Trophoblast cell (in vitro differentiated cells and primary cell): Measurements from ENCODE around the gene KRTAP29-1. TPM values are rescaled to one million over a fixed set of nuclear protein-coding genes. Genes with fewer than 3 reads are reported as not detected.
"Not testable (repeated sequence)": the region's sequence is repeated elsewhere in the genome, so short reads cannot be mapped to it uniquely, and the experiment has no call there.

Experiments
- DNase-seq, 2 donors: peaks; one replicate each; pipeline ENCODE4 v3.0.0-alpha.2; 2016
- H2AFZ ChIP-seq: 2 replicates; pipeline ENCODE4 v1.6.1; 2013; ENCODE audit warnings: low read length, moderate library complexity, mild to moderate bottlenecking; ENCODE audit not compliant: insufficient read depth, poor library complexity
- H2AK5ac ChIP-seq: 2 replicates; pipeline ENCODE4 v1.6.1; 2013; ENCODE audit warnings: mild to moderate bottlenecking, low read length
- H2BK120ac ChIP-seq: 2 replicates; pipeline ENCODE4 v1.6.1; 2013; ENCODE audit warnings: low read length, mild to moderate bottlenecking, moderate library complexity; ENCODE audit not compliant: insufficient read depth, poor library complexity
- H2BK12ac ChIP-seq: 2 replicates; pipeline ENCODE4 v1.6.1; 2013; ENCODE audit warnings: mild to moderate bottlenecking, low read length, moderate library complexity
- H2BK5ac ChIP-seq: 2 replicates; pipeline ENCODE4 v1.6.1; 2013; ENCODE audit warnings: low read length, low read depth, moderate library complexity, mild to moderate bottlenecking; ENCODE audit not compliant: poor library complexity
- H3K14ac ChIP-seq: 2 replicates; pipeline ENCODE4 v1.6.1; 2013; ENCODE audit warnings: mild to moderate bottlenecking, low read length
- H3K18ac ChIP-seq: 2 replicates; pipeline ENCODE4 v1.6.1; 2013; ENCODE audit warnings: mild to moderate bottlenecking, low read length
- H3K23ac ChIP-seq: 2 replicates; pipeline ENCODE4 v1.6.1; 2013; ENCODE audit warnings: low read length
- H3K27ac ChIP-seq: 2 replicates; pipeline ENCODE4 v1.5.1; 2013; ENCODE audit warnings: low read depth, mild to moderate bottlenecking, inconsistent platforms, low read length, moderate library complexity
- H3K27me3 ChIP-seq: 2 replicates; pipeline ENCODE4 v1.6.1; 2013; ENCODE audit warnings: inconsistent platforms, mild to moderate bottlenecking, low read length, moderate library complexity; ENCODE audit not compliant: insufficient read depth
- H3K36me3 ChIP-seq, 2 experiments: 1 replicate in 1 of 2; 2 replicates in 1 of 2; pipeline ENCODE4 v1.6.1; 2013; ENCODE audit warnings: low read length in 2 of 2, mild to moderate bottlenecking in 2 of 2, moderate library complexity in 1 of 2; ENCODE audit not compliant: insufficient read depth in 2 of 2, control insufficient read depth in 1 of 2
- H3K4ac ChIP-seq: 2 replicates; pipeline ENCODE4 v1.6.1; 2013; ENCODE audit warnings: low read depth, mild to moderate bottlenecking, low read length, moderate library complexity
- H3K4me1 ChIP-seq, 2 experiments: 1 replicate in 1 of 2; 2 replicates in 1 of 2; pipeline ENCODE4 v1.6.1; 2013; ENCODE audit warnings: low read length in 2 of 2, mild to moderate bottlenecking in 2 of 2, moderate library complexity in 1 of 2; ENCODE audit not compliant: insufficient read depth in 2 of 2, control insufficient read depth in 1 of 2
- H3K4me2 ChIP-seq: 2 replicates; pipeline ENCODE4 v1.6.1; 2013; ENCODE audit warnings: inconsistent platforms, mild to moderate bottlenecking, low read length, moderate library complexity
- H3K4me3 ChIP-seq: 2 replicates; pipeline ENCODE4 v1.5.1; 2013; ENCODE audit warnings: mild to moderate bottlenecking, low read depth, low read length, inconsistent platforms
- H3K79me1 ChIP-seq: one replicate; pipeline ENCODE4 v1.6.1; 2013; ENCODE audit warnings: low read length
- H3K79me2 ChIP-seq: 2 replicates; pipeline ENCODE4 v1.6.1; 2013; ENCODE audit warnings: low read length, mild to moderate bottlenecking; ENCODE audit not compliant: control insufficient read depth, insufficient read depth, poor library complexity
- H3K9ac ChIP-seq: 2 replicates; pipeline ENCODE4 v1.6.1; 2013; ENCODE audit warnings: mild to moderate bottlenecking, low read length
- H3K9me3 ChIP-seq: 2 replicates; pipeline ENCODE4 v1.6.1; 2013; ENCODE audit warnings: low read depth, mild to moderate bottlenecking, control low read depth, inconsistent platforms, low read length; ENCODE audit not compliant: insufficient read depth
- H4K12ac ChIP-seq: 2 replicates; pipeline ENCODE4 v1.6.1; 2013; ENCODE audit warnings: low read depth, mild to moderate bottlenecking, low read length, moderate library complexity
- H4K8ac ChIP-seq: 2 replicates; pipeline ENCODE4 v1.6.1; 2013; ENCODE audit warnings: low read depth, mild to moderate bottlenecking, low read length, moderate library complexity
- H4K91ac ChIP-seq: one replicate; pipeline ENCODE4 v1.6.1; 2013; ENCODE audit warnings: low read depth, mild to moderate bottlenecking, low read length, moderate library complexity
- WGBS: extraction: QIAGEN DNeasy Blood & Tissue Kit; methylation state at CpG from one replicate; pipeline ENCODE4 v1.1.7; 2013; ENCODE audit warnings: missing lambda C conversion rate; ENCODE audit not compliant: insufficient read length, insufficient coverage; ENCODE audit errors: extremely low coverage; 5-methylcytosine and 5-hydroxymethylcytosine counted together
- polyA plus RNA-seq: library from polyadenylated mRNA; stranded (reverse); fragments of 200-250 nt; gene quantifications from 2 replicates; pipeline ENCODE4 v1.2.3, GENCODE V29; 2013

Gene KRTAP29-1, protein sequence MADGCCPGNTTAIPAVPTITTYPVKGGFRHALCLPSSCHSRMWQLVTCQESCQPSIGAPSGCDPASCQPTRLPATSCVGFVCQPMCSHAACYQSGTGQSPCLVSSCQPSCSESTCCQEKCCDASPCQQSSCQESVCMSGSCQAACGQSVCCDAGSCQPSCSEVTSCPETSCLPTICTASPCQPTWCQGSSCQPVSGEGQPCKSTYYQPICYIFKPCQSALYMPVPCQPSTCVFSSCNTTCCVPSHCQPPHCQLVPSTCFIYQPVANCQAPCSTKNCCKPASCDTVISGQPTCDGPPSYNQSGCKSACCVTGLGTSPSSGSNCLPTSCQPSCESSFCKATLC
- not detected in 2 replicates for polyA plus RNA-seq

DNA sequence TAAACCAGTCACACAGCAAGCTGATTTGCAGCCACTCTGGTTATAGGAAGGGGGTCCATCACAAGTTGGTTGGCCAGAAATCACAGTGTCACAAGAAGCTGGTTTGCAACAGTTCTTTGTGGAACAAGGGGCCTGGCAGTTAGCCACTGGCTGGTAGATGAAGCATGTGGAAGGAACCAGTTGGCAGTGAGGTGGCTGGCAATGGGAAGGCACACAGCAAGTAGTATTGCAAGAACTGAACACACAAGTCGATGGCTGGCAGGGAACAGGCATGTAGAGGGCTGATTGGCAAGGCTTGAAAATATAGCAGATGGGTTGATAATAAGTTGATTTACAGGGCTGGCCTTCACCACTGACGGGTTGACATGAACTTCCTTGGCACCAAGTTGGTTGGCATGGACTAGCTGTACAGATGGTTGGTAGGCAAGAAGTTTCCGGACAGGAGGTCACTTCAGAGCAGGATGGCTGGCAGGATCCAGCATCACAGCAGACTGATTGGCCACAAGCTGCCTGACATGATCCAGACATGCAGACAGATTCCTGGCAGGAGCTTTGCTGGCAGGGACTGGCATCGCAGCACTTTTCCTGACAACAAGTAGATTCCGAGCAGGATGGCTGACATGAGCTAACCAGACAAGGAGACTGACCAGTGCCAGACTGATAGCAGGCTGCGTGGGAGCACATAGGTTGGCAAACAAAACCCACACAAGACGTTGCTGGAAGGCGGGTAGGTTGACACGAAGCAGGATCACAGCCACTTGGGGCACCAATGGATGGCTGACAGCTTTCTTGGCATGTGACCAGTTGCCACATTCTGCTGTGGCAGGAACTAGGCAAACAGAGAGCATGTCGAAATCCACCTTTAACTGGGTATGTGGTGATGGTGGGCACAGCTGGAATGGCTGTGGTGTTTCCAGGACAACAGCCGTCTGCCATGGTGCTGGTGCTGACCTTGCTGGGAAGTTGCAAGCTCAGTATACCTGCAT, at the start of gene KRTAP29-1:
TSS of gene KRTAP29-1 (minus strand) at position 936 of the 986 bp plus-strand sequence. CDS start at position 936, 0 bp downstream.
- no CpG with 5 or more reads among the region's 11 CpGs for WGBS
- no peak within 1 kb of the TSS for H3K4me3 ChIP-seq

DNA sequence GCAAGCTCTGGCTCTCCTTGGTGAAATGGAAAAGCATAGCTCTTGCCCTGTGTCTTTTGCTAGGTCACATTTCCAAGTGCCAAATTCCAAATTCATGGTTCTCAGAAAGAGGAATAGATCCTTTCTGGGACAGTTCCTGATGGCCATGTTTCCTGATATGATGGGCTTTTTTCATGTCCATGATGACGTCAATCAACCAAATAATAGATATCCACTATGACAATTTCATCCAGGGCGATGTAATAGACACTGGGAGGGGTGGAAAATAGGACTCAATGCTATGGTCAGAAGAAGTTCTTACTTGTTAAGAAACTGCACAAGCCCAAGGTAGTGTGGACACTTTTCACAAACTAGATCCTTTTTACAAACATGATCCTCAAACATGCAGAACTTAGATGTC, 48.5 kb upstream of the KRTAP29-1 start:
- H3K27me3 ChIP-seq, result no peaks in the 10 kb centered on the region
- H3K14ac ChIP-seq, result no peak overlapping the region
- H2BK12ac ChIP-seq, result no peak overlapping the region
- no peak overlapping the region for H2BK120ac ChIP-seq
- H3K4me1 ChIP-seq, result no peaks in the 10 kb centered on the region
- H3K4me2 ChIP-seq, result no peak overlapping the region
- H3K9me3 ChIP-seq, result no peaks in the 10 kb centered on the region
- no peak overlapping the region for H3K4me3 ChIP-seq
- H4K12ac ChIP-seq, result no peak overlapping the region
- H2AK5ac ChIP-seq, result no peak overlapping the region
- H3K23ac ChIP-seq, result no peak overlapping the region
- no peak overlapping the region for H2BK5ac ChIP-seq
- no peak overlapping the region for H3K18ac ChIP-seq
- no peak overlapping the region for H4K91ac ChIP-seq
- no CpG with 5 or more reads among the region's 2 CpGs for WGBS
- H4K8ac ChIP-seq, result no peak overlapping the region
- no peak overlapping the region for H3K27ac ChIP-seq
- H3K36me3 ChIP-seq, result no peaks in the 10 kb centered on the region
- H3K79me2 ChIP-seq, result no peaks in the 10 kb centered on the region
- no peak for DNase-seq
- H2AFZ ChIP-seq, result no peak overlapping the region
- peaks cover 3% of the 10 kb centered on the region for H3K79me1 ChIP-seq
- H3K4ac ChIP-seq, result no peak overlapping the region
- H3K9ac ChIP-seq, result no peak overlapping the region

More for the DNA sequence above, at the start of gene KRTAP29-1:
- Histone ChIP-seq H3K9me3 (peaks cover 8% of the 10 kb centered on the region), H3K79me2 (no peaks in the 10 kb centered on the region), H3K23ac (no peak within 1 kb of the TSS), H3K27me3 (no peaks in the 10 kb centered on the region), H4K91ac (no peak within 1 kb of the TSS), H3K79me1 (no peaks in the 10 kb centered on the region), H2BK5ac (no peak within 1 kb of the TSS), H3K36me3 (no peaks in the 10 kb centered on the region), H3K4me1 (no peaks in the 10 kb centered on the region), H2BK120ac (no peak within 1 kb of the TSS), H2AK5ac (no peak within 1 kb of the TSS), H2BK12ac (no peak within 1 kb of the TSS), H3K4me2 (no peak within 1 kb of the TSS), H3K27ac (no peak within 1 kb of the TSS), H4K12ac (no peak within 1 kb of the TSS), H3K18ac (no peak within 1 kb of the TSS), H4K8ac (no peak within 1 kb of the TSS), H3K14ac (no peak within 1 kb of the TSS), H3K4ac (no peak within 1 kb of the TSS), H2AFZ (no peak within 1 kb of the TSS), H3K9ac (no peak within 1 kb of the TSS)
- no peak for DNase-seq

DNA sequence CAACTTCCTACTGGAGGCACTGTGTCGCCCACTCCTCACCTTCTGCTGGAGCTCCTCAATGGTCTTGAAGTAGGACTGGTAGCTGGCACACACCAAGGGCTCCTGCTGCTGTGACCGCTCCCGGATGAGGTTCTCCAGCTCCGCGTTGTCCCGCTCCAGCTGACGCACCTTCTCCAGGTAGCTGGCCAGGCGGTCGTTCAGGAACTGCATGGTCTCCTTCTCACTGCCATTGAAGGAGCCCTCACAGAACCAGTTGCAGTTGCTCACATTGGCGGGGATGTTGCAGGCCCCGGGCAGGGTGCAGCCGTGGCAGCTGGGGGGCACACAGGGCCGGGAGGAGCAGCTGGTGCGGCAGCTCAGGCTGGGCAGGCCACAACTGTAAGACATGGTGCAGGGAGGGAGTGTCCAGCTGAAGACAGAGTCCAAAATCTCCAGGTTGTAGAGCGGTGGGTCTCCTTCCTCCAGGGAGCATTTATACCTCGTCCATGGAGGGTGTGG, 47.8 kb upstream of the KRTAP29-1 start, which contains the start of gene KRT33A:
TSS of gene KRT33A (minus strand) at position 448 of the 498 bp plus-strand sequence. CDS start at position 387, 61 bp downstream.
- not testable (repeated sequence) for H3K4me2 ChIP-seq, H3K4me1 ChIP-seq, H3K27ac ChIP-seq, H3K36me3 ChIP-seq, H4K8ac ChIP-seq, H3K4ac ChIP-seq, H3K4me3 ChIP-seq, H2BK12ac ChIP-seq, H3K79me2 ChIP-seq, H2BK120ac ChIP-seq, H3K9ac ChIP-seq, H3K79me1 ChIP-seq, H3K9me3 ChIP-seq, H3K18ac ChIP-seq, H3K14ac ChIP-seq, H2BK5ac ChIP-seq, H3K27me3 ChIP-seq, H2AFZ ChIP-seq, H2AK5ac ChIP-seq, H4K12ac ChIP-seq, H3K23ac ChIP-seq, H4K91ac ChIP-seq, DNase-seq
- no CpG with 5 or more reads among the region's 16 CpGs for WGBS
